ENCODE results near the gene C5orf46.

The C5orf46 gene

GRCh38 chr5:147857302-147858129, 48.8 kb downstream of the C5orf46 start:
- no peak for DNase-seq

- no peak for DNase-seq
Observed at GRCh38 chr5:147856801-147857200, 49.5 kb downstream of the C5orf46 start.

- DNase-seq = no peak
Observed at GRCh38 chr5:147855774-147856069, 50.6 kb downstream of the C5orf46 start.

GRCh38 chr5:147854894-147855773, 51.2 kb downstream of the C5orf46 start:
- no peak for DNase-seq

GRCh38 chr5:147854331-147854730, 52.0 kb downstream of the C5orf46 start:
- DNase-seq = no peak

GRCh38 chr5:147853372-147853987, 52.9 kb downstream of the C5orf46 start:
- no peak for DNase-seq

GRCh38 chr5:147852365-147852764, 54.0 kb downstream of the C5orf46 start:
- no peak for DNase-seq

GRCh38 chr5:147851578-147851977, 54.8 kb downstream of the C5orf46 start:
- DNase-seq = no peak

GRCh38 chr5:147849226-147849625, 57.1 kb downstream of the C5orf46 start:
- no peak for DNase-seq

- no peak for DNase-seq
Observed at GRCh38 chr5:147845618-147846017, 60.7 kb downstream of the C5orf46 start.

- DNase-seq = no peak
Observed at GRCh38 chr5:147844846-147845245, 61.5 kb downstream of the C5orf46 start.

- DNase-seq = no peak
Observed at GRCh38 chr5:147842869-147843268, 63.5 kb downstream of the C5orf46 start.

All from DMS79 (cell line).